K562 (cell line): ENCODE data around the gene YEATS2. TPM values are rescaled to one million over a fixed set of nuclear protein-coding genes. Genes with fewer than 3 reads are reported as not detected.

Experiments used
- ATAC-seq: fragments of 200-7000 bp; cut with Tn5 transposase; 3 replicates; pipeline ENCODE4 v1.9.1; 2020; ENCODE audit warnings: moderate library complexity
- BruUV-seq: library from RNA; stranded (reverse); fragments of 400-500 nt; replicated peaks from 2 replicates; lab custom pipeline; 2021; lab: Mats Ljungman, UMichigan
- CTCF ChIA-PET: fragments of 300-600 bp; formaldehyde crosslinking; extraction: SDS; loops from one replicate; lab custom pipeline; 2021; ENCODE audit warnings: low intra/inter-chr PET ratio; lab: Yijun Ruan, JAX
- POLR2A ChIA-PET: fragments of 300-600, 350-650 bp; sonication (Branson Sonifier 250); formaldehyde crosslinking; extraction: SDS; loops from one replicate; lab custom pipeline; 2021; ENCODE audit warnings: antibody characterized with exemption, inconsistent platforms; lab: Yijun Ruan, JAX
- DNase-seq, 4 experiments: peaks; one replicate each; pipeline versions ENCODE4 v3.0.0 to v3.0.0-alpha.2; 2011 to 2018; ENCODE audit warnings: low spot score in 3 of 4, mixed read lengths in 3 of 4; ENCODE audit errors: extremely low read depth in 1 of 4
- FAIRE-seq: peaks from 2 replicates; lab custom pipeline; 2011; peaks lifted over from hg19 to GRCh38; lab: Jason Lieb, UNC
- H2AFZ ChIP-seq: 2 replicates; pipeline ENCODE4 v1.6.0; 2011; ENCODE audit warnings: low read depth, low read length, control low read depth, inconsistent platforms
- H3K27ac ChIP-seq: fragments of 200-600 bp; 3 replicates; pipeline ENCODE4 v1.8.0; 2011; ENCODE audit warnings: low read depth, mild to moderate bottlenecking, control low read depth, inconsistent platforms, low read length, moderate library complexity, mixed read lengths; ENCODE audit errors: extremely low read depth
- H3K27me3 ChIP-seq, 2 experiments: fragments of 300-600 bp in 1 of 2; 2 replicates in 1 of 2; 3 replicates in 1 of 2; pipeline versions ENCODE4 v1.6.0 to v1.8.0; 2011; ENCODE audit warnings: inconsistent platforms in 2 of 2, low read length in 2 of 2, mild to moderate bottlenecking in 1 of 2, mixed read lengths in 1 of 2, moderate library complexity in 1 of 2; ENCODE audit not compliant: control insufficient read depth in 2 of 2, insufficient read depth in 2 of 2
- H3K36me3 ChIP-seq: fragments of 300-600 bp; 3 replicates; pipeline ENCODE4 v1.8.0; 2011; ENCODE audit warnings: mild to moderate bottlenecking, low read length, inconsistent platforms; ENCODE audit not compliant: control insufficient read depth, insufficient read depth
- H3K4me1 ChIP-seq, 2 experiments: fragments of 200-600 bp in 1 of 2; replicated peaks in 1 of 2; 2 replicates in 1 of 2; 3 replicates in 1 of 2; pipeline versions ENCODE4 v1.5.1 to v1.8.0; 2011; ENCODE audit warnings: inconsistent platforms in 2 of 2, low read length in 2 of 2, mild to moderate bottlenecking in 1 of 2, mixed read lengths in 1 of 2, moderate library complexity in 1 of 2; ENCODE audit not compliant: control insufficient read depth in 2 of 2, insufficient read depth in 2 of 2
- H3K4me2 ChIP-seq: 2 replicates; pipeline ENCODE4 v1.6.1; 2011; ENCODE audit warnings: low read length, control low read depth, inconsistent platforms, mixed read lengths; ENCODE audit not compliant: insufficient read depth
- H3K4me3 ChIP-seq: fragments of 200-600 bp; sonication (generic), shearing (Covaris generic); 2 replicates; pipeline ENCODE4 v1.5.1; 2016; ENCODE audit warnings: control low read depth, inconsistent platforms
- H3K79me2 ChIP-seq: fragments of 200-600 bp; 3 replicates; pipeline ENCODE4 v1.8.0; 2011; ENCODE audit warnings: low read length, inconsistent platforms; ENCODE audit not compliant: control insufficient read depth, insufficient read depth
- H3K9ac ChIP-seq, 2 experiments: 2 replicates each; pipeline versions ENCODE4 v1.6.0 to v1.6.1; 2011; ENCODE audit warnings: low read depth in 2 of 2, low read length in 2 of 2, control low read depth in 1 of 2, inconsistent platforms in 1 of 2, mild to moderate bottlenecking in 1 of 2, mixed read lengths in 1 of 2; ENCODE audit not compliant: insufficient read depth in 1 of 2
- H3K9me1 ChIP-seq: one replicate; pipeline ENCODE4 v1.6.0; 2011; ENCODE audit warnings: inconsistent platforms, mild to moderate bottlenecking, low read length, moderate library complexity; ENCODE audit not compliant: control insufficient read depth, insufficient read depth
- H3K9me3 ChIP-seq: replicated peaks from 2 replicates; pipeline ENCODE4 v1.5.1; 2011; ENCODE audit warnings: low read depth, low read length, inconsistent platforms; ENCODE audit not compliant: control insufficient read depth, insufficient read depth
- H4K20me1 ChIP-seq: replicated peaks from 2 replicates; pipeline ENCODE4 v1.6.1; 2011; ENCODE audit warnings: low read length, inconsistent platforms, mixed read lengths; ENCODE audit not compliant: control insufficient read depth, insufficient read depth
- ASH1L ChIP-seq: fragments of 450-650 bp; IDR thresholded peaks from 2 replicates; pipeline ENCODE4 v1.6.1; 2018; ENCODE audit warnings: borderline replicate concordance, mild to moderate bottlenecking, low read depth; ENCODE audit not compliant: partially characterized antibody
- C11orf30 ChIP-seq: fragments of 450-650 bp; IDR thresholded peaks from 2 replicates; pipeline ENCODE4 v1.6.1; 2016; ENCODE audit warnings: low read depth, mild to moderate bottlenecking
- DIDO1 ChIP-seq: fragments of 450-650 bp; IDR thresholded peaks from 2 replicates; pipeline ENCODE4 v1.6.1; 2016; ENCODE audit warnings: low read depth, missing biosample characterization, missing genetic modification characterization
- HIVEP1 ChIP-seq: fragments of 250-450 bp; sonication (Bioruptor Pico); IDR thresholded peaks from 2 replicates; pipeline ENCODE4 v1.4.0; 2020; ENCODE audit warnings: mild to moderate bottlenecking
- SMAD4 ChIP-seq: fragments of 250-450 bp; sonication (Bioruptor Pico); conservative IDR thresholded peaks from 2 replicates; pipeline ENCODE4 v1.8.0; 2021; ENCODE audit warnings: inconsistent platforms, mild to moderate bottlenecking, moderate library complexity
- ZFP36 ChIP-seq: fragments of 150-350 bp; IDR thresholded peaks from 2 replicates; pipeline ENCODE4 v1.6.1; 2018; ENCODE audit warnings: low read length, low read depth; ENCODE audit not compliant: partially characterized antibody
- ZNF316 ChIP-seq: fragments of 450-650 bp; IDR thresholded peaks from 2 replicates; pipeline ENCODE4 v1.6.1; 2016
- ZNF561 ChIP-seq: fragments of 450-650 bp; formaldehyde crosslinking; conservative IDR thresholded peaks from 2 replicates; pipeline ENCODE4 v1.4.0; 2020; ENCODE audit warnings: mild to moderate bottlenecking, moderate library complexity
- in situ Hi-C: fragments of 300-500 bp; cut with MboI; formaldehyde crosslinking; loops from 4 replicates; pipeline ENCODE4 v1.15.0; 2018; ENCODE audit warnings: inconsistent platforms, mixed read lengths
- intact Hi-C: fragments of 100-400 bp; cut with micrococcal nuclease; formaldehyde crosslinking; loops from 2 replicates; pipeline ENCODE4 v1.14.2; 2022
- polyA plus RNA-seq, 8 experiments: library from polyadenylated mRNA; depleted of rRNA in 4 of 8; stranded (reverse) in 5 of 8; unstranded in 3 of 8; fragments of >200 nt; fragmentation: Nextera tagmentation in 2 of 8; fragmentation: Illumina TruSeq in 1 of 8; extraction: Ambion mirVana in 2 of 8; extraction: Trizol in 1 of 8; gene quantifications; 2 replicates each; pipeline versions ENCODE4 v1.2.1 to v1.2.3, GENCODE V29; 2011 to 2014; ENCODE audit warnings: inconsistent platforms in 1 of 8, missing spikeins in 1 of 8
- total RNA-seq, 7 experiments: library from RNA; depleted of rRNA in 6 of 7; stranded (reverse); fragments of >200 nt in 6 of 7; fragmentation: Illumina TruSeq in 2 of 7; extraction: Trizol in 2 of 7; gene quantifications; 2 replicates each; pipeline versions ENCODE4 v1.2.1 to v1.2.3, GENCODE V29; 2011 to 2021; ENCODE audit warnings: low replicate concordance in 1 of 7
- TF ChIP-seq, protein P1 (sequence below), 2 experiments: fragments of 200-800 bp in 1 of 2; sonication (Bioruptor generic) in 1 of 2; sonication (generic) in 1 of 2; formaldehyde crosslinking in 1 of 2; IDR thresholded peaks in 1 of 2; conservative IDR thresholded peaks in 1 of 2; 2 replicates each; pipeline versions ENCODE4 v1.5.0 to v1.6.1; 2016 to 2020; ENCODE audit warnings: missing compliant biosample characterization in 1 of 2, missing genetic modification characterization in 1 of 2, missing genetic modification reagents in 1 of 2
- TF ChIP-seq, protein P2 (sequence below): fragments of 450-650 bp; formaldehyde crosslinking; IDR thresholded peaks from 2 replicates; pipeline ENCODE4 v1.4.0; 2020; ENCODE audit warnings: mild to moderate bottlenecking, moderate library complexity
- TF ChIP-seq, protein P3 (sequence below): sonication (generic); formaldehyde crosslinking; IDR thresholded peaks from 2 replicates; pipeline ENCODE4 v1.8.1; 2022; ENCODE audit warnings: missing genetic modification reagents

YEATS2 gene
- total and polyA plus RNA-seq, 9 of the 15 experiments (the other 6 are each of a cell fraction or from before 2014, with no cell fraction given) = 1.8 to 35.2 (median 19.0) TPM

DNA sequence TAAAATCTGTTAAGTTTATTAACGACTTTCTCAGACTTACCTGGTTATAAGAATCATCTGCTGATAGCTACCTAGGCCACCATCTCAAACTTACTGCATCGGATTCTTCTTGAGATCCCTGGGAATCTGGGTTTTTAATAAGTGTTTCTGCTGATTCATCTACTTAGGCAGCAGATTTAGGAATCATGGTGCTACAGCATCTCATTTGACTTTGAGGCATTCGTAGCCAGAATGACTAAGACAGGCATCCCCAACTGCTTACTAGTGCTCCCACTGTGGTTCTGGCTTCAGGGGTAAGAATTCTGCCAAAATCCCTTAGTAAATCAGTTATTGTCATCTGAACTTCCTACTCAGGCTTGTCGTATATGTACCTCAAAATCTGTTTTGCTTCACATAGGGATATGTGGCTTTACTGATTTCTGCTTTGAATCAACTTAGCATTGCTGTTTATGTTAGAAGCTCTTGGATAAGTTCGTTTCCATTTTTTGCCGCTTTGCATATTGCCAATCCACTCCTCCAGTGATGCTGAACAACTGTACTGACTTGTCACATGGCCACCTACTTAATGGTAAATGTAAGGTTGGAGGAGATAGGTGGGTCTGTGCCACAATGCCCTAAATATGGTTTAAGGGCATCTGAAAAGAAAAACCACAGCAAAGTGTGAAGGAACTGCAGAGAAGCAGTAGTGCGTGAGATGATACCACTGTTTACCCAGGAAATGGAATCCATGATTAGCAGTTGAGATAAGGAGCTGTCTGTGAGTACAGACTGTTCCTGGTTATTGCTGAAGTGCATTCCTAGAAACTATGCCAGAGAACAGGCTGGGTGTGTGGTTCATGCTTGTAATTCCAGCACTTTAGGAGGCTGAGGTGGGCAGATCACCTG lies 67.5 kb downstream of the YEATS2 start (continued):
- 0 out of 2 replicates have a peak, but pooled peaks have one; percentile 30 for TF ChIP-seq SMAD4 (CRISPR knock-in tag)
- no peak for TF ChIP-seq DIDO1 (tag)
- TF ChIP-seq ZNF316 = peak; percentile 78
- no peak for TF ChIP-seq ASH1L
- TF ChIP-seq HIVEP1 = no peak
- TF ChIP-seq C11orf30 = peak; percentile 80
- no peak for TF ChIP-seq ZNF561
- TF ChIP-seq, protein P1, sequence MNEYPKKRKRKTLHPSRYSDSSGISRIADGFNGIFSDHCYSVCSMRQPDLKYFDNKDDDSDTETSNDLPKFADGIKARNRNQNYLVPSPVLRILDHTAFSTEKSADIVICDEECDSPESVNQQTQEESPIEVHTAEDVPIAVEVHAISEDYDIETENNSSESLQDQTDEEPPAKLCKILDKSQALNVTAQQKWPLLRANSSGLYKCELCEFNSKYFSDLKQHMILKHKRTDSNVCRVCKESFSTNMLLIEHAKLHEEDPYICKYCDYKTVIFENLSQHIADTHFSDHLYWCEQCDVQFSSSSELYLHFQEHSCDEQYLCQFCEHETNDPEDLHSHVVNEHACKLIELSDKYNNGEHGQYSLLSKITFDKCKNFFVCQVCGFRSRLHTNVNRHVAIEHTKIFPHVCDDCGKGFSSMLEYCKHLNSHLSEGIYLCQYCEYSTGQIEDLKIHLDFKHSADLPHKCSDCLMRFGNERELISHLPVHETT (CRISPR knock-in tag; conservative IDR thresholded peaks at IDR 0.05 in 1 of 2, IDR thresholded peaks at IDR 0.05 in 1 of 2) = no peak

DNA sequence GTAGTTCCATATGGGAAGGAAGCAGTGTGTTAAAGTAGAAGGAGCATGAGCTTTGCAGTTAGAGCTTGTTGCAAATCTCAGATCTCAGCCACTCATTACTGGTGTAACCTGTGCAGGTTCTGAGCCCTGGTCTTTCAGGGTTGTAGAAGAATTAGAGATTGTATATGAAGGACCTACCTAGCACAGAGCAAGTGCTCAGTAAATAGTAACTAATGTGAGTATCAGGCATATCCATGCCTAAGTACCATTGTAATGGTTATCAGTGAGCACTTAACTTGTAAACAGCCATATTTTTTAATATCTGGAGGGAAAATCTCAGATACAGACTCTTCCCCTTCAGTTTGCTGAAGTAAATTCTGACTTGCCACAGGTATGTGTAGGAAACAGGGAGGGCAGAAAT lies 68.5 kb downstream of the YEATS2 start:
- POLR2A ChIA-PET = no interaction called here
- TF ChIP-seq ZFP36 = no peak
- TF ChIP-seq, protein P2, sequence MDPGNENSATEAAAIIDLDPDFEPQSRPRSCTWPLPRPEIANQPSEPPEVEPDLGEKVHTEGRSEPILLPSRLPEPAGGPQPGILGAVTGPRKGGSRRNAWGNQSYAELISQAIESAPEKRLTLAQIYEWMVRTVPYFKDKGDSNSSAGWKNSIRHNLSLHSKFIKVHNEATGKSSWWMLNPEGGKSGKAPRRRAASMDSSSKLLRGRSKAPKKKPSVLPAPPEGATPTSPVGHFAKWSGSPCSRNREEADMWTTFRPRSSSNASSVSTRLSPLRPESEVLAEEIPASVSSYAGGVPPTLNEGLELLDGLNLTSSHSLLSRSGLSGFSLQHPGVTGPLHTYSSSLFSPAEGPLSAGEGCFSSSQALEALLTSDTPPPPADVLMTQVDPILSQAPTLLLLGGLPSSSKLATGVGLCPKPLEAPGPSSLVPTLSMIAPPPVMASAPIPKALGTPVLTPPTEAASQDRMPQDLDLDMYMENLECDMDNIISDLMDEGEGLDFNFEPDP (CRISPR knock-in tag) = no peak
- TF ChIP-seq, protein P3, sequence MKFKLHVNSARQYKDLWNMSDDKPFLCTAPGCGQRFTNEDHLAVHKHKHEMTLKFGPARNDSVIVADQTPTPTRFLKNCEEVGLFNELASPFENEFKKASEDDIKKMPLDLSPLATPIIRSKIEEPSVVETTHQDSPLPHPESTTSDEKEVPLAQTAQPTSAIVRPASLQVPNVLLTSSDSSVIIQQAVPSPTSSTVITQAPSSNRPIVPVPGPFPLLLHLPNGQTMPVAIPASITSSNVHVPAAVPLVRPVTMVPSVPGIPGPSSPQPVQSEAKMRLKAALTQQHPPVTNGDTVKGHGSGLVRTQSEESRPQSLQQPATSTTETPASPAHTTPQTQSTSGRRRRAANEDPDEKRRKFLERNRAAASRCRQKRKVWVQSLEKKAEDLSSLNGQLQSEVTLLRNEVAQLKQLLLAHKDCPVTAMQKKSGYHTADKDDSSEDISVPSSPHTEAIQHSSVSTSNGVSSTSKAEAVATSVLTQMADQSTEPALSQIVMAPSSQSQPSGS = no peak

More for the DNA sequence above, 68.5 kb downstream of the YEATS2 start:
- in situ Hi-C loops (loop anchor here (5.0 to 25.0 kb wide), 2 partner anchors 299 to 629 kb away; no protein-coding TSS in a partner anchor), intact Hi-C loops (loop anchor here (2.0 to 10.0 kb wide), 4 partner anchors 263 to 641 kb away; no protein-coding TSS in a partner anchor)
- Histone ChIP-seq H3K4me1 (peaks cover 0 to 4% of the 10 kb centered on the region in 2 experiments; a peak in 2 of 5 replicates), H3K4me3 (no peak overlapping the region), H3K9me3 (no peaks in the 10 kb centered on the region), H3K36me3 (peaks cover 59% of the 10 kb centered on the region), H2AFZ (no peak overlapping the region), H4K20me1 (no peaks in the 10 kb centered on the region), H3K4me2 (no peak overlapping the region), H3K9ac (no peak overlapping the region), H3K27ac (no peak overlapping the region), H3K9me1 (no peaks in the 10 kb centered on the region), H3K79me2 (no peaks in the 10 kb centered on the region), H3K27me3 (no peaks in the 10 kb centered on the region)
- no peak for FAIRE-seq
- no peak for DNase-seq
- CTCF ChIA-PET = interaction anchor here (1.0 to 1.5 kb wide), 2 partner anchors 263 to 582 kb away, joined by 4 to 8 read pairs; no protein-coding TSS in a partner anchor
- ATAC-seq = no peak
- BruUV-seq = no TSS peak
